GM23338 (cell line): ENCODE measurements around the gene MATK. TPM values are rescaled to one million over a fixed set of nuclear protein-coding genes. Genes with fewer than 3 reads are reported as not detected.

Source experiments
- ATAC-seq: fragments of 200-7000 bp; cut with Tn5 transposase; 3 replicates; pipeline ENCODE4 v1.9.1; 2020
- DNase-seq: peaks from one replicate; pipeline ENCODE4 v3.0.0-alpha.2; 2015; ENCODE audit warnings: low spot score
- H2AFZ ChIP-seq: fragments of 200-600 bp; sonication (generic); 2 replicates; pipeline ENCODE4 v1.8.0; 2016; ENCODE audit warnings: antibody characterized with exemption, mild to moderate bottlenecking, moderate library complexity
- H3F3A ChIP-seq: fragments of 200-600 bp; sonication (generic); replicated peaks from 2 replicates; pipeline ENCODE4 v1.8.0; 2017; ENCODE audit warnings: antibody characterized with exemption, mixed run types, low read depth
- H3K27ac ChIP-seq: fragments of 200-600 bp; sonication (generic); 2 replicates; pipeline ENCODE4 v1.6.1; 2016; ENCODE audit warnings: low read depth
- H3K27me3 ChIP-seq: fragments of 200-600 bp; sonication (generic); 2 replicates; pipeline ENCODE4 v1.8.0; 2016; ENCODE audit warnings: mild to moderate bottlenecking, mixed run types, moderate library complexity; ENCODE audit not compliant: insufficient read depth
- H3K36me3 ChIP-seq: fragments of 200-600 bp; sonication (generic); 2 replicates; pipeline ENCODE4 v1.8.0; 2016; ENCODE audit warnings: mild to moderate bottlenecking; ENCODE audit not compliant: insufficient read depth
- H3K4me1 ChIP-seq: fragments of 200-600 bp; sonication (generic); 2 replicates; pipeline ENCODE4 v1.8.0; 2016; ENCODE audit warnings: mild to moderate bottlenecking, moderate library complexity; ENCODE audit not compliant: insufficient read depth
- H3K4me2 ChIP-seq: fragments of 200-600 bp; sonication (generic); 2 replicates; pipeline ENCODE4 v1.7.1; 2017; ENCODE audit warnings: mixed run types
- H3K4me3 ChIP-seq: fragments of 200-600 bp; sonication (generic); 2 replicates; pipeline ENCODE4 v1.6.1; 2016; ENCODE audit warnings: mixed run types
- H3K79me2 ChIP-seq: fragments of 200-600 bp; sonication (generic); replicated peaks from 2 replicates; pipeline ENCODE4 v1.8.0; 2017; ENCODE audit warnings: mild to moderate bottlenecking; ENCODE audit not compliant: insufficient read depth
- H3K9me2 ChIP-seq: fragments of 200-600 bp; sonication (generic); 2 replicates; pipeline ENCODE4 v1.8.0; 2017; ENCODE audit not compliant: insufficient read depth
- H4K20me1 ChIP-seq: fragments of 200-600 bp; sonication (generic); replicated peaks from 2 replicates; pipeline ENCODE4 v1.8.0; 2017; ENCODE audit warnings: mild to moderate bottlenecking; ENCODE audit not compliant: insufficient read depth
- H3K27ac Mint-ChIP-seq: 2 replicates; pipeline ENCODE4 v1.8.0; 2020; ENCODE audit warnings: inconsistent platforms, mild to moderate bottlenecking, moderate library complexity, mixed read lengths
- H3K27me3 Mint-ChIP-seq: 3 replicates; pipeline ENCODE4 v1.8.0; 2022; ENCODE audit warnings: low read depth, mild to moderate bottlenecking, moderate library complexity, mixed read lengths, inconsistent platforms; ENCODE audit not compliant: insufficient read depth, poor library complexity
- H3K36me3 Mint-ChIP-seq: 3 replicates; pipeline ENCODE4 v1.8.0; 2021; ENCODE audit warnings: low read depth, mild to moderate bottlenecking, inconsistent platforms, moderate library complexity, mixed read lengths
- H3K4me1 Mint-ChIP-seq: 3 replicates; pipeline ENCODE4 v1.8.0; 2020; ENCODE audit warnings: mild to moderate bottlenecking, inconsistent platforms, mixed read lengths
- H3K4me3 Mint-ChIP-seq: 3 replicates; pipeline ENCODE4 v1.8.0; 2021; ENCODE audit warnings: moderate library complexity, mild to moderate bottlenecking, inconsistent platforms, mixed read lengths
- H3K9me3 Mint-ChIP-seq: 3 replicates; pipeline ENCODE4 v1.8.0; 2020; ENCODE audit warnings: moderate library complexity, mild to moderate bottlenecking, inconsistent platforms, mixed read lengths
- CREB1 ChIP-seq: fragments of 250-450 bp; sonication (Bioruptor Pico); IDR thresholded peaks from 2 replicates; pipeline ENCODE4 v1.5.0; 2020; ENCODE audit warnings: low read depth, mild to moderate bottlenecking, moderate library complexity
- CTCF ChIP-seq, 2 experiments: fragments of 200-600 bp in 1 of 2; sonication (generic) in 1 of 2; conservative IDR thresholded peaks; 2 replicates each; pipeline versions ENCODE4 v1.5.1 to v1.6.1; 2016 to 2017; ENCODE audit warnings: antibody characterized with exemption in 2 of 2, low read depth in 2 of 2, mild to moderate bottlenecking in 2 of 2, moderate library complexity in 1 of 2
- ETS1 ChIP-seq: IDR thresholded peaks from 2 replicates; pipeline ENCODE4 v1.6.1; 2016; ENCODE audit warnings: antibody characterized with exemption
- EZH2 ChIP-seq: fragments of 200-600 bp; sonication (generic); IDR thresholded peaks from one replicate; pipeline ENCODE4 v1.8.0; 2017; ENCODE audit warnings: antibody characterized with exemption, mild to moderate bottlenecking, low read depth; ENCODE audit not compliant: unreplicated experiment
- EZH2phosphoT487 ChIP-seq: fragments of 200-600 bp; sonication (generic); IDR thresholded peaks from one replicate; pipeline ENCODE4 v1.8.1; 2018; ENCODE audit warnings: antibody characterized with exemption; ENCODE audit not compliant: unreplicated experiment
- JUNB ChIP-seq: IDR thresholded peaks from one replicate; pipeline ENCODE4 v1.6.1; 2016; ENCODE audit warnings: antibody characterized with exemption; ENCODE audit not compliant: unreplicated experiment
- NANOG ChIP-seq: IDR thresholded peaks from 2 replicates; pipeline ENCODE4 v1.6.1; 2016; ENCODE audit warnings: antibody characterized with exemption, borderline replicate concordance
- POLR2AphosphoS5 ChIP-seq: IDR thresholded peaks from 2 replicates; pipeline ENCODE4 v1.6.1; 2016; ENCODE audit warnings: antibody characterized with exemption, low read depth
- REST ChIP-seq: IDR thresholded peaks from one replicate; pipeline ENCODE4 v1.6.1; 2018; ENCODE audit warnings: antibody characterized with exemption; ENCODE audit not compliant: unreplicated experiment
- STAT1 ChIP-seq: IDR thresholded peaks from one replicate; pipeline ENCODE4 v1.6.1; 2016; ENCODE audit warnings: antibody characterized with exemption; ENCODE audit not compliant: unreplicated experiment
- ZNF114 ChIP-seq: fragments of 250-450 bp; sonication (Bioruptor Pico); IDR thresholded peaks from 2 replicates; pipeline ENCODE4 v1.5.0; 2020; ENCODE audit warnings: mild to moderate bottlenecking, moderate library complexity
- ZNF331 ChIP-seq: fragments of 250-450 bp; sonication (Bioruptor Pico); IDR thresholded peaks from 2 replicates; pipeline ENCODE4 v1.5.0; 2020; ENCODE audit warnings: low read depth, mild to moderate bottlenecking, moderate library complexity
- ZNF462 ChIP-seq: fragments of 250-450 bp; sonication (Bioruptor Pico); IDR thresholded peaks from 2 replicates; pipeline ENCODE4 v1.5.0; 2020; ENCODE audit warnings: mild to moderate bottlenecking, moderate library complexity
- polyA plus RNA-seq: library from polyadenylated mRNA; unstranded; fragments of >200 nt; fragmentation: Nextera tagmentation; extraction: Ambion mirVana; gene quantifications from 2 replicates; pipeline ENCODE4 v1.2.1, GENCODE V29; 2016
- total RNA-seq: library from RNA; depleted of rRNA; stranded (reverse); fragments of >200 nt; shearing (Covaris generic); gene quantifications from 2 replicates; pipeline ENCODE4 v1.2.3, GENCODE V29; 2014

Gene MATK
- total and polyA plus RNA-seq, 2 experiments from 2014 or later: 13.4 to 21.4 TPM

GRCh38 chr19:3805859-3806258 is 19.7 kb upstream of the MATK start:
- H3K4me1 Mint-ChIP-seq: no peaks in the 10 kb centered on the region; the same call in 2 of the 3 replicates
- Histone ChIP-seq H3K27ac (no peak overlapping the region), H3K4me3 (no peak overlapping the region), H4K20me1 (no peaks in the 10 kb centered on the region), H3K4me2 (no peak overlapping the region), H2AFZ (no peak overlapping the region), H3K36me3 (no peaks in the 10 kb centered on the region), H3K27me3 (peaks cover 6% of the 10 kb centered on the region; the same call in 1 of the 2 replicates), H3K79me2 (no peaks in the 10 kb centered on the region), H3K4me1 (no peaks in the 10 kb centered on the region; the same call in 1 of the 2 replicates), H3F3A (peaks cover 18% of the 10 kb centered on the region), H3K9me2 (no peaks in the 10 kb centered on the region)
- ATAC-seq (no peak), DNase-seq (no peak)
- H3K27me3 Mint-ChIP-seq: peaks cover 16% of the 10 kb centered on the region
- H3K27ac Mint-ChIP-seq: no peak overlapping the region
- TF ChIP-seq ETS1 (no peak), POLR2AphosphoS5 (no peak), CREB1 (CRISPR knock-in tag) (no peak), ZNF462 (CRISPR knock-in tag) (no peak), STAT1 (no peak), CTCF (conservative IDR thresholded peaks at IDR 0.05; ENCODE audit: low read depth in 2 of 2) (no peak), EZH2phosphoT487 (no peak), ZNF114 (CRISPR knock-in tag) (no peak), JUNB (no peak), EZH2 (no peak), NANOG (no peak), REST (no peak), ZNF331 (CRISPR knock-in tag) (no peak)
- no peak overlapping the region for H3K4me3 Mint-ChIP-seq
- no peaks in the 10 kb centered on the region for H3K36me3 Mint-ChIP-seq
- H3K9me3 Mint-ChIP-seq: peaks cover 4% of the 10 kb centered on the region; the same call in 1 of the 3 replicates
